Stimulated activated CD4-positive, alpha-beta T cell treated with anti-CD3 and anti-CD28 coated beads, Interleukin-4, amount 100 ng/mL, for 48 hours (primary cell): ENCODE results near the gene SDK1.
"Not testable (repeated sequence)": the region's sequence is repeated elsewhere in the genome, so short reads cannot be mapped to it uniquely, and the experiment has no call there.

Experiments
- DNase-seq, 2 donors: peaks; one replicate each; pipeline ENCODE4 v3.0.0-alpha.2; 2020; ENCODE audit warnings: low read depth in 2 of 2

Gene SDK1

DNA sequence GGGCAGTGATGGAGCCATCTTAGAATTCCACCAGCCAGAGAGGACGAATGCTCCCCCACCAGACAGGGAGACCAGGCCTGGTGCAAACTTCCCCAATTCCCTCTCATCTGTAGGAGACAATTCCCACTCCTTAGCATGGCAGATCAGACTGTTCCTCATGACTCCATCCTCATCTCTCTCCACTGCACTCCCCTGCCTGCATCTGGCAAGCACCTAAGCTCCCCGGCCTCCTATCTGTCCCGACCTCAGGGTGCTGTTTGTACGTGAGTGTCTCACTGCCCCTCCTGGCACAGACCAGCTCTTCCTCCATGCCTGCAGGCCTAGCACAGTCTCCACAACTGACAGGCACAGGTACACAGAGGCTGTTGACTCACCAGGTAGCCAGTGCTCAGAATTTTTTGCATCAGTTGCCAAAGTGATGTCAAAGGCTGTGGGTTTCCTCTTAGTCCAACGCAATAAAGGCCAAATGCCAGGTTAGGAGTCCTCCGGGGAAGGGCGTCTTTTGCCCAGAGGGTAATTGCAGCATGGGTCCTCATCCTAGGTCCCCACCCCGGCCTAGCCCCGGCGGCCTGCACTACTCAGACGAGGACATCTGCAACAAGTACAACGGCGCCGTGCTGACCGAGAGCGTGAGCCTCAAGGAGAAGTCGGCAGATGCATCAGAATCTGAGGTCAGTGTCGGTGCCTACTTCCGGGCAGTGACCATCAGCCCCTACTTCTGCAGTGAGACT is 944.2 kb downstream of the SDK1 start:
- DNase-seq, result no peak

GRCh38 chr7:4245866-4246470 is 944.9 kb downstream of the SDK1 start:
- DNase-seq, result no peak

- DNase-seq, result no peak
Measured at GRCh38 chr7:4246536-4246935, 945.5 kb downstream of the SDK1 start.

- no peak for DNase-seq
Measured at GRCh38 chr7:4247106-4247876, 946.2 kb downstream of the SDK1 start.

- no peak for DNase-seq
Measured at GRCh38 chr7:4248295-4248694, 947.2 kb downstream of the SDK1 start.

DNA sequence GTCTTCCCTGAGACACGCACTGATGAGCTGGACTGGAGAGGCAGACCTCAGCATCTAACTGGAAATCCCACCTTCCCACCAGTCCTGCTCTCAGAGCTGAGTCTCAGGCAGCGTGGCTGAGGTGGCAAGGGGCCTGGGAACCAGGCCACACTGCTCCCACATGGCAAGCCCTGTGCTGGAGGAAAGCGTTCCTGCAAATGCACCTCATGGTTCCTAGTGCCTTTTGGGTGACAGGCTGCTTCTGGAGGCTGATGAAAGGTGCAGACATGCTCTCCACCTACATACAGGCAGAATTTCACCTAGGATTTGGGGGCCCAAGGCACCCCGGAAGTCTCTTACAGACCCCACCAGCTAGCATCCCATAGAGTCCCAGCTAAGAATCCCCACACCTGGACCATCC is 948.2 kb downstream of the SDK1 start:
- no peak for DNase-seq

- DNase-seq, result no peak
Measured at GRCh38 chr7:4255336-4255735, 954.3 kb downstream of the SDK1 start.

GRCh38 chr7:4256286-4256685 is 955.2 kb downstream of the SDK1 start:
- DNase-seq, result no peak

- DNase-seq, result no peak
Measured at GRCh38 chr7:4257146-4258111, 956.4 kb downstream of the SDK1 start.

GRCh38 chr7:4260116-4260515 is 959.1 kb downstream of the SDK1 start:
- not testable (repeated sequence) for DNase-seq

- no peak for DNase-seq
Measured at GRCh38 chr7:4260867-4261600, 960.0 kb downstream of the SDK1 start.

GRCh38 chr7:4261601-4261960 is 960.5 kb downstream of the SDK1 start:
- DNase-seq, result no peak

GRCh38 chr7:4264206-4264605 is 963.2 kb downstream of the SDK1 start:
- DNase-seq, result not testable (repeated sequence)

- DNase-seq, result no peak
Measured at GRCh38 chr7:4265066-4265465, 964.0 kb downstream of the SDK1 start.

DNA sequence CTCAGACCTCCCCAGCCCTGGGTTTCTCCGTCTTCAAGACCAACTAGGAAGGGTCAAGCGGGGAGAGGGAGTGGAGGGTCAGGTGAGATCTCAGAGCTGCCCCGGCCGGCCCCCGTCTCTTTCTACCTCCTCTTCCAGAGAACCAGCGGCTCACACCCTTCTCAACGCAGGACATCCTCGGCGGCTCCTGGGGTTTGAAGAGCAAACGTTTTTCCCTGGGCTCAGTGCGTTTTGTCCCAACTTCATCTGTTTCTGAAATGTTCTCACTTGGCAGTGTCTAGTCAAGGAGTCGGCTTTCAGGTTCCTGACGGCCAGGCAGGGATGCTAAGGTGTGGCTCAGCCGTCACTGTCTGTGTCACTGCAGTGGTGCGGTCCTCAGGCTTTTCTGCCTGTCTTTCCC is 964.6 kb downstream of the SDK1 start:
- DNase-seq, result no peak

GRCh38 chr7:4266270-4267040 is 965.4 kb downstream of the SDK1 start:
- no peak for DNase-seq

- no peak for DNase-seq
Measured at GRCh38 chr7:4267341-4268039, 966.4 kb downstream of the SDK1 start.

- DNase-seq, result no peak
Measured at GRCh38 chr7:4268040-4268965, 967.3 kb downstream of the SDK1 start.

DNA sequence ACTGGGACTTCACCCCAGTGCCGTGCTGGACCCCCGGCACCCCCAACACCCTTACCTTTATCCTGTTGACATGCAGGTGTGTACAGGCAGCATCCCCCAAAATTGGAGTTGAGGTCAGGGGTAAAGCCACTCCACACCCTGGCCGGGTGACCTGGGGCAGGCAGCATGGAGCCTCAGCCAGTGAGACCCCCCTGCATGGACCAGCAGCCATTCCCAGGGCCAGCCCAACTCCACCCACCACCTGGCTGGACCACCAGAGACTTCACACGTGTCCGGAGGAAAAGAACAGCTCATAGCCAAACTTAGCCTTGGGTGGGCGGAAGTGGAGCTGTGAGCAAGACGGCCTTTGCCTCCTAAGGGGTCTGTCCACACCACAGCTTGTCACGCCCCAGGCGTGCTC is 968.0 kb downstream of the SDK1 start:
- DNase-seq, result no peak
